ENCODE results near the gene PDGFC. TPM values are rescaled to one million over a fixed set of nuclear protein-coding genes. Genes with fewer than 3 reads are reported as not detected.

PDGFC gene
- polyA plus RNA-seq, 1 experiment = 72.7 TPM

DNA sequence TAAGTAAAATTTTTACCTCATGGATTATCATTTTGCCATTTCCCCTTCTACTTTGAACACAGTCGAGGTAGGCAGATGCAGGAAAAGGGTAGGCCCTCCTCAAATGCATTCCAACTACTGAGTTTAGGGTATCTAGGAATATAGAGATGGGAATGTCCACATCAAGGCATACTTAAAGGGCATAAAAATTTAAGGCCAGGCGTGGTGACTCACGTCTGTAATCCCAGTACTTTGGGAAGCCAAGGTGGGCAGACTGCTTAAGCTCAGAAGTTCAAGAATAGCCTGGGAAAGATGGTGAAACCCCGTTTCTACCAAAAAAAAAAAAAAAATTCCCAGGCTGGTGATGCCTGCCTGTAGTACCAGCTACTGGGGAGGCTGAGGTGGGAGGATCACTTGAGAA is 146.5 kb downstream of the PDGFC start:
- CTCF ChIA-PET = no interaction called here
- H3K27me3 ChIP-seq (ENCODE audit: control insufficient read depth, insufficient read depth, low read length) = no peaks in the 10 kb centered on the region
- no peaks in the 10 kb centered on the region; the same call in 1 of the 2 replicates for H3K9me3 ChIP-seq (ENCODE audit: control insufficient read depth, insufficient read depth, low read length)
- no peak for DNase-seq (ENCODE audit: low read depth, low spot score)
- POLR2A ChIA-PET = no interaction called here
- H3K4me3 ChIP-seq (ENCODE audit: low read depth, low read length) = no peak overlapping the region
- TF ChIP-seq, protein P1, sequence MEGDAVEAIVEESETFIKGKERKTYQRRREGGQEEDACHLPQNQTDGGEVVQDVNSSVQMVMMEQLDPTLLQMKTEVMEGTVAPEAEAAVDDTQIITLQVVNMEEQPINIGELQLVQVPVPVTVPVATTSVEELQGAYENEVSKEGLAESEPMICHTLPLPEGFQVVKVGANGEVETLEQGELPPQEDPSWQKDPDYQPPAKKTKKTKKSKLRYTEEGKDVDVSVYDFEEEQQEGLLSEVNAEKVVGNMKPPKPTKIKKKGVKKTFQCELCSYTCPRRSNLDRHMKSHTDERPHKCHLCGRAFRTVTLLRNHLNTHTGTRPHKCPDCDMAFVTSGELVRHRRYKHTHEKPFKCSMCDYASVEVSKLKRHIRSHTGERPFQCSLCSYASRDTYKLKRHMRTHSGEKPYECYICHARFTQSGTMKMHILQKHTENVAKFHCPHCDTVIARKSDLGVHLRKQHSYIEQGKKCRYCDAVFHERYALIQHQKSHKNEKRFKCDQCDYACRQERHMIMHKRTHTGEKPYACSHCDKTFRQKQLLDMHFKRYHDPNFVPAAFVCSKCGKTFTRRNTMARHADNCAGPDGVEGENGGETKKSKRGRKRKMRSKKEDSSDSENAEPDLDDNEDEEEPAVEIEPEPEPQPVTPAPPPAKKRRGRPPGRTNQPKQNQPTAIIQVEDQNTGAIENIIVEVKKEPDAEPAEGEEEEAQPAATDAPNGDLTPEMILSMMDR (IDR thresholded peaks at IDR 0.05; ENCODE audit: low read depth, low read length) = no peak
- no peak overlapping the region for H3K27ac ChIP-seq (ENCODE audit: low read depth, low read length)

DNA sequence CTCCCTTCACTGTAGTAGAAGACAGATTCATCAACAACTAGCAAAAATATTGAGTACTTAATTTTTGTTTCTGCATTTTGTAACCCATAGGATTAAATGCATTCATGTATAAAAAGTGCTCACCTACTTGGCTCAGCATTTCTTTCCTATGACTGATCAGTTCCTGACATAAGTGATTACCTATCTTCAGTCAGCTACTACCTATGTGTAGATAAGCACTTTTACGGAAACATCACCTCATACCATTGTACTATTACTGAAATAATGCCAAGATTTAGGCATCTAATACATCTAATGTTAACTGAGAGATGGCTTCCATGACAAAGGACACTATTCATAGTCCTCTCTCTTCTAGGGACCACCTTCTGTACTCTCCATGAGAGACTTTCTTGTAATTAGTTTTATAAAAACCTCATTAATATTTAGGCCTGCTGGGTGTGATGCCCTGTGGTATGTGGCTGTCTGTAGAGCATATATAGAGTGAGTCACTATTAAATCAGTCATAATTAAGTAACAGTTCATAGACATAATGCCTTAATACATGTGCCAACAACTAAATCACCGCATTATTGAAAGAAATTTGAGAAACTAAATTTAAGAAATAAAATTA is 147.0 kb downstream of the PDGFC start:
- no peak for DNase-seq (ENCODE audit: low read depth, low spot score)
- Histone ChIP-seq H3K27me3 (ENCODE audit: control insufficient read depth, insufficient read depth, low read length) (no peaks in the 10 kb centered on the region), H3K4me3 (ENCODE audit: low read depth, low read length) (no peak overlapping the region), H3K27ac (ENCODE audit: low read depth, low read length) (no peak overlapping the region), H3K9me3 (ENCODE audit: control insufficient read depth, insufficient read depth, low read length) (no peaks in the 10 kb centered on the region; the same call in 1 of the 2 replicates)
- TF ChIP-seq, protein P1 (IDR thresholded peaks at IDR 0.05; ENCODE audit: low read depth, low read length) = no peak
- POLR2A ChIA-PET = no interaction called here
- CTCF ChIA-PET = no interaction called here

DNA sequence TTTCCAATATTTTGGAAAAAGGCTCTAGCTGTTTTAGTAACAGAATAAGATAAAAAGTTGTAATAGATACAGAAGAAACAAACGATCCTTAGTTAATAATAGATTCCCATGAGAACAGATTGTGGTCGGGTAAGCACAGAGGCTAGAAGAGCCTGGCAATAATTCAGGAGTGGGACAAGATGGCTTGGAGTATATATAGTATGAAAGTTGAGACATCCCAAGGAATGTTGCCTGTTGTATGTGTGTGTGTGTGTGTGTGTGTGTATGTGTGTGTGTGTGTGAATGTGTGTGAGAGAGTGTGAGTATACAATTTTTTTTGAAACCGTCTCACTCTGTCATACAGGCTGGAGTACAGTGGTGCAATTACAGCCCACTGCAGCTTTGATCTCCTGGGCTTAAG is 150.7 kb downstream of the PDGFC start:
- no peak for DNase-seq (ENCODE audit: low read depth, low spot score)
- no peak overlapping the region for H3K27ac ChIP-seq (ENCODE audit: low read depth, low read length)
- no peaks in the 10 kb centered on the region; the same call in 1 of the 2 replicates for H3K9me3 ChIP-seq (ENCODE audit: control insufficient read depth, insufficient read depth, low read length)
- CTCF ChIA-PET = no interaction called here
- H3K4me3 ChIP-seq (ENCODE audit: low read depth, low read length) = no peak overlapping the region
- H3K27me3 ChIP-seq (ENCODE audit: control insufficient read depth, insufficient read depth, low read length) = no peaks in the 10 kb centered on the region
- TF ChIP-seq, protein P1 (IDR thresholded peaks at IDR 0.05; ENCODE audit: low read depth, low read length) = no peak
- POLR2A ChIA-PET = no interaction called here

DNA sequence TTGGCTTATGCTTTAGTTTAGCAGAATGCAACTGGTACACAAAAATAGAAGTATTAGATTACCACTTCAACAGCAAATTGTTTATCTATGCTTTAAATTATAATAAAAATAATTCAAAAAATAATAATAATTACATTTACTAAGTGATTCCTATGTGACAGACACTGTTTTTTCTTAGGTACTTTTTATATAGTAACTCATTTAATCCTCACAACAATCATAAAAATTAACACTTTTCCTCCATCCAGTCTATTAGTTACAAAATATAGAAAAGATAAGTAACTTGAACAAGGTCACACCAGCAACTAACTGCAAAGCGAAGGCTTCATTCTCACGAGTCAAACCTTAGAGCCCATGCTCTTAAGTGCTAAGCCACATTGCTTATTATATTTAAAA is 155.2 kb downstream of the PDGFC start:
- no peak overlapping the region for H3K4me3 ChIP-seq (ENCODE audit: low read depth, low read length)
- ChIA-PET POLR2A (no interaction called here), CTCF (interaction anchor here (1.0 kb wide), 1 partner anchor 154 kb away, joined by 3 read pairs; no protein-coding TSS in a partner anchor)
- TF ChIP-seq, protein P1 (IDR thresholded peaks at IDR 0.05; ENCODE audit: low read depth, low read length) = no peak
- no peak for DNase-seq (ENCODE audit: low read depth, low spot score)
- no peaks in the 10 kb centered on the region for H3K27me3 ChIP-seq (ENCODE audit: control insufficient read depth, insufficient read depth, low read length)
- no peaks in the 10 kb centered on the region for H3K9me3 ChIP-seq (ENCODE audit: control insufficient read depth, insufficient read depth, low read length)
- H3K27ac ChIP-seq (ENCODE audit: low read depth, low read length) = no peak overlapping the region

DNA sequence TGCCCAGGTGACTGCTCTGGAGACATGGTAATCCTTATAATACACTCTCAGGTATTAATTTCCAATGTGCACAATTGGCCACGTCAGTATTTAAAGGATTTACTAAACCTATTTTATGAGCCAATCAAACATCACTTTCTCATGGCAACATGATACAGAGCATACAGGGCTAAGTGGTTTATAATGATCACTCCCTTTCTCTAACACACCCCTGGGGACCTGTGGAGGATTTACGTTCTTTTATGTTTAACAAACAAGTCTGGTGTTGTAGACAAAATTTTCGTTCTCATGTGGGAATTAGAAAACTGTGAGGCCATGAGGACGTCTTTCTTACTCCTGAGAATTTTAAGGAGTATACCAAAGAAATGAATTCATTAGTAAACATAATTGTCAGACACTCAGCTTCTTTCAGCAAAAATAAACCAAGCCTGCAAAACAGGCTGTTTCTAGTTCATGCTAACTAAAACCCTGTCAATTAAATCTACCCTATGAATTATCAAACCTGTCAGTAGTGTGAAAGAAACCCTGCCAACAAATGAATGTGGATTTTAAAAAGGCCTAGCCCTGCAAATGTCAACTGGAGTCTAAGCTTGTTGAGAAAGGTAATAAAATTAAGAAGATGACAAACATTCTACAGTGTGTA is 155.8 kb downstream of the PDGFC start:
- DNase-seq (ENCODE audit: low read depth, low spot score) = no peak
- H3K27me3 ChIP-seq (ENCODE audit: control insufficient read depth, insufficient read depth, low read length) = no peaks in the 10 kb centered on the region
- no peak overlapping the region for H3K4me3 ChIP-seq (ENCODE audit: low read depth, low read length)
- ChIA-PET POLR2A (no interaction called here), CTCF (interaction anchor here (1.0 kb wide), 1 partner anchor 155 kb away, joined by 3 read pairs; no protein-coding TSS in a partner anchor)
- TF ChIP-seq, protein P1 (IDR thresholded peaks at IDR 0.05; ENCODE audit: low read depth, low read length) = no peak
- H3K9me3 ChIP-seq (ENCODE audit: control insufficient read depth, insufficient read depth, low read length) = no peaks in the 10 kb centered on the region
- H3K27ac ChIP-seq (ENCODE audit: low read depth, low read length) = no peak overlapping the region
